Neural progenitor cell (in vitro differentiated cells): ENCODE results near the gene NRTN. TPM values are rescaled to one million over a fixed set of nuclear protein-coding genes. Genes with fewer than 3 reads are reported as not detected.

Experiments used
- DNase-seq: peaks from one replicate; pipeline ENCODE4 v3.0.0-alpha.2; 2016; ENCODE audit warnings: low spot score
- H2AFZ ChIP-seq: fragments of 200-600 bp; sonication (generic); replicated peaks from 2 replicates; pipeline ENCODE4 v1.6.1; 2016; ENCODE audit warnings: antibody characterized with exemption
- H3F3A ChIP-seq: fragments of 200-600 bp; sonication (generic); 2 replicates; pipeline ENCODE4 v1.6.1; 2016; ENCODE audit warnings: antibody characterized with exemption, low read depth
- H3K27ac ChIP-seq: fragments of 200-600 bp; sonication (generic); 2 replicates; pipeline ENCODE4 v1.5.1; 2016; ENCODE audit warnings: mild to moderate bottlenecking
- H3K27me3 ChIP-seq: fragments of 200-600 bp; sonication (generic); 2 replicates; pipeline ENCODE4 v1.6.1; 2016; ENCODE audit warnings: mild to moderate bottlenecking, moderate library complexity
- H3K36me3 ChIP-seq: fragments of 200-600 bp; sonication (generic); 2 replicates; pipeline ENCODE4 v1.5.1; 2016
- H3K4me1 ChIP-seq: fragments of 200-600 bp; sonication (generic); 2 replicates; pipeline ENCODE4 v1.6.1; 2016; ENCODE audit warnings: mixed run types
- H3K4me2 ChIP-seq: fragments of 200-600 bp; sonication (generic); 2 replicates; pipeline ENCODE4 v1.6.1; 2016
- H3K4me3 ChIP-seq: fragments of 200-600 bp; sonication (generic); 2 replicates; pipeline ENCODE4 v1.5.1; 2016
- H3K79me2 ChIP-seq: fragments of 200-600 bp; sonication (generic); 2 replicates; pipeline ENCODE4 v1.6.1; 2016; ENCODE audit warnings: low read depth
- H3K9ac ChIP-seq: fragments of 200-600 bp; sonication (generic); 2 replicates; pipeline ENCODE4 v1.6.1; 2016
- H3K9me3 ChIP-seq: fragments of 200-600 bp; sonication (generic); 2 replicates; pipeline ENCODE4 v1.5.1; 2016; ENCODE audit warnings: low read depth
- H4K20me1 ChIP-seq: fragments of 200-600 bp; sonication (generic); 2 replicates; pipeline ENCODE4 v1.6.1; 2016; ENCODE audit warnings: low read depth
- H3K27ac Mint-ChIP-seq: 3 replicates; pipeline ENCODE4 v1.8.0; 2021; ENCODE audit warnings: mixed read lengths
- H3K27me3 Mint-ChIP-seq: 2 replicates; pipeline ENCODE4 v1.8.0; 2022; ENCODE audit warnings: low read depth, mild to moderate bottlenecking, inconsistent platforms, moderate library complexity, mixed read lengths; ENCODE audit not compliant: insufficient read depth
- H3K36me3 Mint-ChIP-seq: 3 replicates; pipeline ENCODE4 v1.8.0; 2021; ENCODE audit warnings: mixed read lengths
- H3K4me1 Mint-ChIP-seq: 3 replicates; pipeline ENCODE4 v1.8.0; 2021; ENCODE audit warnings: mixed read lengths
- H3K4me3 Mint-ChIP-seq: 3 replicates; pipeline ENCODE4 v1.8.0; 2021; ENCODE audit warnings: mild to moderate bottlenecking, moderate library complexity, mixed read lengths
- H3K9me3 Mint-ChIP-seq: 3 replicates; pipeline ENCODE4 v1.8.0; 2020; ENCODE audit warnings: mixed read lengths
- CTCF ChIP-seq: fragments of 200-600 bp; sonication (generic); IDR thresholded peaks from 2 replicates; pipeline ENCODE4 v1.5.1; 2017; ENCODE audit warnings: antibody characterized with exemption, mild to moderate bottlenecking
- EZH2 ChIP-seq: fragments of 200-600 bp; sonication (generic); IDR thresholded peaks from 2 replicates; pipeline ENCODE4 v1.6.1; 2017; ENCODE audit warnings: antibody characterized with exemption, mild to moderate bottlenecking, moderate library complexity
- EZH2phosphoT487 ChIP-seq: fragments of 200-600 bp; sonication (generic); IDR thresholded peaks from 2 replicates; pipeline ENCODE4 v1.6.1; 2017; ENCODE audit warnings: antibody characterized with exemption
- total RNA-seq: library from RNA; depleted of rRNA; stranded (reverse); fragments of >200 nt; gene quantifications from 2 replicates; pipeline ENCODE4 v1.2.3, GENCODE V29; 2015; ENCODE audit warnings: low replicate concordance

Gene NRTN
- total RNA-seq: 2.4 and 6.0 TPM in 2 replicates

GRCh38 chr19:5804516-5805461 is at the start of gene NRTN:
TSS of gene NRTN (plus strand) at chr19:5805067. CDS start at chr19:5824166, 19,099 bp downstream.
- no peaks in the 10 kb centered on the region for H4K20me1 ChIP-seq
- peak within 1 kb of the TSS; percentile 49 for H3K4me3 ChIP-seq
- Mint-ChIP-seq H3K27ac (no peak within 1 kb of the TSS), H3K9me3 (no peaks in the 10 kb centered on the region), H3K4me1 (peaks cover 34% of the 10 kb centered on the region), H3K27me3 (peaks cover 22% of the 10 kb centered on the region), H3K36me3 (no peaks in the 10 kb centered on the region), H3K4me3 (peak within 1 kb of the TSS; percentile 81)
- DNase-seq: peak; percentile 84
- H3K4me1 ChIP-seq: peaks cover 10% of the 10 kb centered on the region
- no peaks in the 10 kb centered on the region for H3K9me3 ChIP-seq
- peaks cover 39% of the 10 kb centered on the region for H3K27me3 ChIP-seq
- no peaks in the 10 kb centered on the region for H3K79me2 ChIP-seq
- H3K27ac ChIP-seq: no peak within 1 kb of the TSS
- TF ChIP-seq CTCF (no peak), EZH2 (no peak), EZH2phosphoT487 (no peak)
- H3F3A ChIP-seq: peaks cover 28% of the 10 kb centered on the region
- H3K4me2 ChIP-seq: peak within 1 kb of the TSS; percentile 75
- no peaks in the 10 kb centered on the region for H3K36me3 ChIP-seq
- no peak within 1 kb of the TSS for H3K9ac ChIP-seq
- H2AFZ ChIP-seq: peak within 1 kb of the TSS; percentile 41

- DNase-seq: no peak
- H3K27me3 ChIP-seq: no peaks in the 10 kb centered on the region
Measured at GRCh38 chr19:5762608-5763217, 42.2 kb upstream of the NRTN start.

GRCh38 chr19:5765220-5765619 is 39.6 kb upstream of the NRTN start:
- Mint-ChIP-seq H3K27ac (no peak overlapping the region), H3K36me3 (no peaks in the 10 kb centered on the region), H3K4me1 (peaks cover 2% of the 10 kb centered on the region), H3K27me3 (peaks cover 2% of the 10 kb centered on the region), H3K4me3 (no peak overlapping the region), H3K9me3 (peaks cover 2% of the 10 kb centered on the region)
- no peak overlapping the region for H2AFZ ChIP-seq
- no peak for DNase-seq
- H3F3A ChIP-seq: no peaks in the 10 kb centered on the region
- H3K36me3 ChIP-seq: no peaks in the 10 kb centered on the region
- H3K4me3 ChIP-seq: no peak overlapping the region
- TF ChIP-seq EZH2phosphoT487 (no peak), EZH2 (no peak), CTCF (no peak)
- no peaks in the 10 kb centered on the region for H3K79me2 ChIP-seq
- H3K27me3 ChIP-seq: no peaks in the 10 kb centered on the region
- H3K9ac ChIP-seq: no peak overlapping the region
- H3K4me2 ChIP-seq: no peak overlapping the region
- H3K9me3 ChIP-seq: no peaks in the 10 kb centered on the region
- no peak overlapping the region for H3K27ac ChIP-seq
- no peaks in the 10 kb centered on the region for H4K20me1 ChIP-seq
- no peaks in the 10 kb centered on the region for H3K4me1 ChIP-seq

More at GRCh38 chr19:5762608-5763217, 42.2 kb upstream of the NRTN start:
- Mint-ChIP-seq H3K27me3 (peaks cover 6% of the 10 kb centered on the region), H3K27ac (no peak overlapping the region), H3K9me3 (peaks cover 2% of the 10 kb centered on the region), H3K4me3 (no peak overlapping the region), H3K4me1 (no peaks in the 10 kb centered on the region), H3K36me3 (no peaks in the 10 kb centered on the region)
- H2AFZ ChIP-seq: no peak overlapping the region
- no peaks in the 10 kb centered on the region for H4K20me1 ChIP-seq
- no peak overlapping the region for H3K27ac ChIP-seq
- no peaks in the 10 kb centered on the region for H3K79me2 ChIP-seq
- H3K9ac ChIP-seq: no peak overlapping the region
- no peaks in the 10 kb centered on the region for H3K9me3 ChIP-seq
- no peak overlapping the region for H3K4me2 ChIP-seq
- H3F3A ChIP-seq: no peaks in the 10 kb centered on the region
- H3K4me3 ChIP-seq: no peak overlapping the region
- no peaks in the 10 kb centered on the region for H3K4me1 ChIP-seq
- no peaks in the 10 kb centered on the region for H3K36me3 ChIP-seq
- TF ChIP-seq EZH2phosphoT487: no peak
- TF ChIP-seq EZH2: no peak
- TF ChIP-seq CTCF: no peak
